ENCODE data around the gene APOC4.

Gene APOC4

GRCh38 chr19:44900328-44901244, 41.5 kb upstream of the APOC4 start:
- no peak overlapping the region for H2AFZ ChIP-seq (ENCODE audit: low read length)
- no peaks in the 10 kb centered on the region for H3K9me2 ChIP-seq (replicated peaks; ENCODE audit: insufficient read depth, low read length)
- H3F3A ChIP-seq (ENCODE audit: insufficient read depth, low read length): 0 out of 2 replicates have a peak, but pooled peaks cover 2% of the 10 kb centered on the region
- no peak for TF ChIP-seq EZH2 (optimal IDR thresholded peaks at IDR 0.05; ENCODE audit: low read depth, low read length)
- no peak for TF ChIP-seq EZH2phosphoT487 (IDR thresholded peaks at IDR 0.05; ENCODE audit: low read length)
- TF ChIP-seq CTCF (IDR thresholded peaks at IDR 0.05; ENCODE audit: low read length): no peak
- peaks cover 5% of the 10 kb centered on the region for H3K27me3 ChIP-seq (replicated peaks; ENCODE audit: insufficient read depth, low read length)
- peaks cover 3% of the 10 kb centered on the region for H3K36me3 ChIP-seq (replicated peaks; ENCODE audit: insufficient read depth, low read length)
- no peak overlapping the region for H3K4me3 ChIP-seq (ENCODE audit: low read length)
- no peak overlapping the region for H3K27ac ChIP-seq (ENCODE audit: low read length)
- H3K4me1 ChIP-seq (ENCODE audit: low read length): no peaks in the 10 kb centered on the region
- no peak for DNase-seq
- H3K79me2 ChIP-seq (ENCODE audit: low read length): peaks cover 14% of the 10 kb centered on the region
- no peak overlapping the region for H3K4me2 ChIP-seq (ENCODE audit: low read depth, low read length)
- no peak overlapping the region for H3K9ac ChIP-seq (ENCODE audit: low read length)
- H3K9me3 ChIP-seq (replicated peaks; ENCODE audit: insufficient read depth, low read length): no peaks in the 10 kb centered on the region
- H4K20me1 ChIP-seq (ENCODE audit: insufficient read depth, low read length): no peaks in the 10 kb centered on the region

- no peak overlapping the region for H2AFZ ChIP-seq (ENCODE audit: low read length)
- no peaks in the 10 kb centered on the region for H3K9me2 ChIP-seq (replicated peaks; ENCODE audit: insufficient read depth, low read length)
- H3K79me2 ChIP-seq (ENCODE audit: low read length): no peaks in the 10 kb centered on the region
- H3K27ac ChIP-seq (ENCODE audit: low read length): no peak overlapping the region
- TF ChIP-seq EZH2phosphoT487 (IDR thresholded peaks at IDR 0.05; ENCODE audit: low read length) (no peak), EZH2 (optimal IDR thresholded peaks at IDR 0.05; ENCODE audit: low read depth, low read length) (no peak), CTCF (IDR thresholded peaks at IDR 0.05; ENCODE audit: low read length) (no peak)
- no peaks in the 10 kb centered on the region; the same call in 1 of the 2 replicates for H3K36me3 ChIP-seq (replicated peaks; ENCODE audit: insufficient read depth, low read length)
- DNase-seq: no peak
- H3K4me1 ChIP-seq (ENCODE audit: low read length): no peaks in the 10 kb centered on the region
- 0 out of 2 replicates have a peak, but pooled peaks cover 2% of the 10 kb centered on the region for H3F3A ChIP-seq (ENCODE audit: insufficient read depth, low read length)
- peaks cover 23% of the 10 kb centered on the region for H3K27me3 ChIP-seq (replicated peaks; ENCODE audit: insufficient read depth, low read length)
- H3K4me2 ChIP-seq (ENCODE audit: low read depth, low read length): no peak overlapping the region
- no peak overlapping the region for H3K4me3 ChIP-seq (ENCODE audit: low read length)
- no peaks in the 10 kb centered on the region for H3K9me3 ChIP-seq (replicated peaks; ENCODE audit: insufficient read depth, low read length)
- H4K20me1 ChIP-seq (ENCODE audit: insufficient read depth, low read length): no peaks in the 10 kb centered on the region
- no peak overlapping the region for H3K9ac ChIP-seq (ENCODE audit: low read length)
Measured at GRCh38 chr19:44903216-44903601, 38.8 kb upstream of the APOC4 start.

DNA sequence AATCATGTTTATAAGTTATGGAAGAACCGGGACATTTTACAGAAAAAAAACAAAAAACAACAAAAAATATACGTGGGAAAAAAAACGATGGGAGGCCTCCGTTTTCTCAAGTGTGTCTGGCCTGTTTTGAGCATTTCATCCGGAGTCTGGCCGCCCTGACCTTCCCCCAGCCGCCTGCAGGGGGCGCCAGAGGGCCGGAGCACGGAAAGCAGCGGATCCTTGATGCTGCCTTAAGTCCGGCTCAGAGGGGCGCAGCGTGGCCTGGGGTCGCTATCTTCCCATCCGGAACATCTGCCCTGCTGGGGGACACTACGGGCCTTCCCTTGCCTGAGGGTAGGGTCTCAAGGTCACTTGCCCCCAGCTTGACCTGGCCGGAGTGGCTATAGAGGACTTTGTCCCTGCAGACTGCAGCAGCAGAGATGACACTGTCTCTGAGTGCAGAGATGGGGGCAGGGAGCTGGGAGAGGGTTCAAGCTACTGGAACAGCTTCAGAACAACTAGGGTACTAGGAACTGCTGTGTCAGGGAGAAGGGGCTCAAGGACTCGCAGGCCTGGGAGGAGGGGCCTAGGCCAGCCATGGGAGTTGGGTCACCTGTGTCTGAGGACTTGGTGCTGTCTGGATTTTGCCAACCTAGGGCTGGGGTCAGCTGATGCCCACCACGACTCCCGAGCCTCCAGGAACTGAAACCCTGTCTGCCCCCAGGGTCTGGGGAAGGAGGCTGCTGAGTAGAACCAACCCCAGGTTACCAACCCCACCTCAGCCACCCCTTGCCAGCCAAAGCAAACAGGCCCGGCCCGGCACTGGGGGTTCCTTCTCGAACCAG, 38.2 kb upstream of the APOC4 start:
- H3K4me3 ChIP-seq (ENCODE audit: low read length): no peak overlapping the region
- 0 out of 2 replicates have a peak, but pooled peaks cover 2% of the 10 kb centered on the region for H3F3A ChIP-seq (ENCODE audit: insufficient read depth, low read length)
- H3K79me2 ChIP-seq (ENCODE audit: low read length): no peaks in the 10 kb centered on the region
- H4K20me1 ChIP-seq (ENCODE audit: insufficient read depth, low read length): no peaks in the 10 kb centered on the region
- no peaks in the 10 kb centered on the region for H3K9me3 ChIP-seq (replicated peaks; ENCODE audit: insufficient read depth, low read length)
- H3K9ac ChIP-seq (ENCODE audit: low read length): no peak overlapping the region
- H3K27me3 ChIP-seq (replicated peaks; ENCODE audit: insufficient read depth, low read length): peaks cover 23% of the 10 kb centered on the region
- no peaks in the 10 kb centered on the region; the same call in 1 of the 2 replicates for H3K36me3 ChIP-seq (replicated peaks; ENCODE audit: insufficient read depth, low read length)
- peak; percentile 58 for DNase-seq
- H3K4me1 ChIP-seq (ENCODE audit: low read length): no peaks in the 10 kb centered on the region
- H3K27ac ChIP-seq (ENCODE audit: low read length): no peak overlapping the region
- no peak overlapping the region for H3K4me2 ChIP-seq (ENCODE audit: low read depth, low read length)
- no peaks in the 10 kb centered on the region for H3K9me2 ChIP-seq (replicated peaks; ENCODE audit: insufficient read depth, low read length)
- H2AFZ ChIP-seq (ENCODE audit: low read length): no peak overlapping the region
- TF ChIP-seq CTCF (IDR thresholded peaks at IDR 0.05; ENCODE audit: low read length) (peak; percentile 94), EZH2phosphoT487 (IDR thresholded peaks at IDR 0.05; ENCODE audit: low read length) (no peak)
